NCI-H2107 (cell line): ENCODE measurements around the gene DGKZ.
A peak's percentile ranks its signal among the peaks of the same experiment; 100 is the strongest.

Source experiments
- DNase-seq: peaks from one replicate; lab custom pipeline; 2025; lab: John Stamatoyannopoulos, UW

The DGKZ gene

DNA sequence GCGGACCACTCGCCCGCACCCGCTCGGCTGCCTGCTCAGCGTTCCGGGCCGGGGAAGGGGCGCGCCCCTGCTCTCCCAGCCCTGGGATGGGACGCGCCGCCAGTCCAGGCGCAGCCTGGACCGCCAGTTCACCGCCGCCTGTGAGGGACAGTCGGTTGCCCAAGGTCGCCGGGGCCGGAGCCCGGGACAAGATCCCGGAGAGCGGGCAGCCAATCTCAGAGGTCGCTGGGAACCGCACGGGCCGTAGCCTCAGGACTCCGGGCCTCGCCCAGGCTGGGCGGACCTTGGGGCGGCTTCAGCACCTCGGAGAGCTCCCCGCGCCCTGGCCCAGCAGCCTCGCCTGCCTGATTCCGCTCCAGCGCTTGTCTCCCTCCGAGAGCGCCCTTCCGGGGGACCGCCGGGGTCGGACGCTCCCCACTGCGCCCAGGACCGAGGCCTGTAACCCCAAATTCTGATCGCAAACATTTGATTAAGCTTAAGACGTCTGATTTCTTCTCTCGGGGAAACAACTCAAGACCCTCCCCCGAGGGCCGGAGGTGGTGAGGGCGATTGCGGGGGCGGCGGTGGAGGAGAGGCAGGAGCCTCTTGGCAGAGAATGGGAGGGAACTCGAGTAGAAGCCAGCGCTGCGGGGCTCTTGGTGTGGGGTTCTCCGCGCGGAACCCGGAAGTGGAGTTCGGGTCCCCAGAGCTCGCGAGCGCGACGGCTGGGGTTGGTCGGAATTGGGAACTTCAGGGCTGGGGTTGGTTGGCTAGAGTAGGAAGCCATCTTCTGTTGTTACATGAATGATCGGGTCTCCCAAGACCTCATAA is 45.4 kb downstream of the DGKZ start:
- DNase-seq: no peak

DNA sequence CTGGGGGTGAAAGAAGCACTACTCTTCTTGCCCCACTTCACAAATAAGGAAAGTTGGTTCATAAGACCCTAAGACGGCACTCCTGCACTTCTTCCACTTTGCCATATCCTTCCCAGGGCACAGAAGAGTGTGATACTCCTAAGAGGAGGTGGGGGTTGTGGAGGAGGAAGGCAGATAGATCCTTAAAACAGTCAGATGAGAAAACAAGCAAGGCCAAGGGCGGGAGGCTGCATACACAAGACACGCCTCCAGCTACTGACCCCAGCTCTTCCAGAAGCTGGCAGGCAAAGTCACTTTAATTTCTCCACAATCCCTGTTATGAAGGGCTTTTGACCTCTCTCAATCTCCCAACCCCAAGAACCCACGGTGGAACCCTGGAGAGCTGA is 46.0 kb downstream of the DGKZ start:
- no peak for DNase-seq

DNA sequence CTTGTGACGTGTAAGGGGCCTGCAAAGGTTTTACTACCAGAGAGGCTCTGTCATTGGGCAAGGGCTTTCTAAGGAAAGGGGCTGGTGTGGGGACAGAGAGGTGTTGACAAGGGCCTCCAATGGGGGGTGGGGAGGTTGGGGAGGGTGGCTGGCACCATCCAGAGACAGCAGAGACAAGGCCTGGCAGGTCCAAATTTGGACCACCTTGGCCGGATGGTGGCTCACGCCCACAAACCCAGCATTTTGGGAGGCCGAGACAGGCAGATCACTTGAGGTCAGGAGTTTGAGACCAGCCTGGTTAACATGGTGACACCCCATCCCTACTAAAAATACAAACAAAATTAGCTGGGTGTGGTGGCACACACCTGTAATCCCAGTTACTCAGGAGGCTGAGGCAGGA is 46.5 kb downstream of the DGKZ start:
- DNase-seq: no peak

DNA sequence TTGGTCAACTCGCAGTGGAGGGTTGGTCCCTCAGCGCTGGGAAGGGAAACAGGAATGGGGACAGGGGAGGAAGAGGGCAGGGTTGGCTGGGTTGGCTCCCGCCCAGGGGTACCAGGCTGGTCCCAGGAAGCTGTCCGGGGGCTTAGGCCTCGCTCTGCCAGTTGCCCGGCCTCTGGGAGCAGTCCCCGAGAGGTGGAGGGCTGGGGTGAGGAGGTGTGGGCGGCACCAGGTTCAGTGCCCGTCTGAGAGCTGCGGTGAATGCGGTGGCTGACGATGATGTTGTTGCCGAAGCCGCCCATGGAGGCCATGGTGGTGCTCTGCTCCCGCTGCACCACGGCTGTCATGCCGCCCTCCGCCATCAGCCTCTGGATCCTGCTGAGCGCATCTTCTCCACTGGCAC is 50.3 kb downstream of the DGKZ start:
- DNase-seq: no peak

DNA sequence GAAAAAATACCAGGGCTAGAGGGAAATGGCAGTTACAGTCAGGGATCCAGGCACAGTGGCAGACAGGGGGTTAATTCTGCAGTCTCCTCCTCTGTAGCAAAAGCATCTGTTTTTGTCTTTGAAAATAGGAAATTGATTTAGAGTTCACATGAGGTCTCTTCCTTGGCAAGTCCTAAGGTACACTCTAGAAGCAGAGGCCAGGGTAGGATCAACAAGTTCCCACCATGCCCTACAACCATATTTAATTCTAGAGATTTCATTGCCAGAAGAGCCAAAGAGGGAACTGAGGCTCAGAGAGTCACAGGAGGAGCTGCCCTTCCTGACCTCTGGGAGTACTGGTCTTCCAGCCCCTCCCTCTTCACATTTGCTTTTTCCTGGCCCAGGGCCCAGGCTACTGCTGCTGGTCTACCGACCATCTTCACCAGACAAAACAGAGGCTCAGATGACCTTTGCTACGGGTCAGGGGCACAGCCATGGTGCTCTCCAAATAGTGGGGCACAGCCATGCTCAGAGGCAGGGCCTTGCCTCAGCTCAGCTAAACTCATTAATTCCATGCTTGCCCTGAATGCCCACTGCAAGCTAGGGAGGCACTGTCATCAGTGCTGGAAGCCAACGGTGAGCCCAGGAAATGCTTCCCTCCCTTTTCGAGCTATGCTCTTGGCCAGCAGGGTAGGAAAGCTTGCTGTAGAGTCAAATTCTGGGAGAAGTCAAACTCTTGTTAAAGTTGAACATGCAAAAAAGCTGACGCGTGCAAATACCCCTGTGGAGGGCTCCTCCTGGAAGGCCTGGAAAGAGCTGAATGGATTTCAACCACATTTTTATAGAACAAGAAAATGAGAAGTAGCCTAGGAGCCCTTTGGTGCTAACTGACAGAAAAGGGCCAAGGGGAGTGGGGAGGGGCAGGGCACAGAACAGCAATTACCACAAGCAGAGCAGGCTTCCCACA is 56.0 kb downstream of the DGKZ start:
- DNase-seq: no peak

DNA sequence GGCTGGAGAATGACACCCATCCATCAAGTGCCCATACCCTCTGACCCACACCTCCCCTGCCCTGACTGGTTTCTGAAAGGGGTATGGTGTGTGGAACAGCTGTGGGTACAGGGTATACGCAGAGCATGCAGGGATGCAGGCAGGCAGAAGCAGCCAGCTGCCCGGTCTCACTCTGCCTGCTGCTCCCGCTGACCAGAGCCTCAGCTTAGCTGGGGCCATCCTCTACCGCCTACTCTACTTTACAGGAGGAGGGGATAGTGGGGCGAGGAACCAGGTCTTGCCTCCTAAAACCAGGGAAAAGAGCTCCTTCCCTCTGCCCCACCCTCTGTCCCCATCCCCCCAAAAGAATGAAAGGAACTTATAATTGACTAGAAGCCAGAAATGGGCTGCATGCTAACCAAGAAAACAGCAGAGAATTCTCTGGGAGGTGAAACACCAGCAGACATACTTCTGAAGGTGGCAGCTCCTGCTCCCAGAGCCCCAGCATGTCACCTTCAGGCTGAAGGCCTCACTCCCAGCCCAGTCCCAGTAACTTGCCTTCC is 57.3 kb downstream of the DGKZ start:
- DNase-seq: no peak

DNA sequence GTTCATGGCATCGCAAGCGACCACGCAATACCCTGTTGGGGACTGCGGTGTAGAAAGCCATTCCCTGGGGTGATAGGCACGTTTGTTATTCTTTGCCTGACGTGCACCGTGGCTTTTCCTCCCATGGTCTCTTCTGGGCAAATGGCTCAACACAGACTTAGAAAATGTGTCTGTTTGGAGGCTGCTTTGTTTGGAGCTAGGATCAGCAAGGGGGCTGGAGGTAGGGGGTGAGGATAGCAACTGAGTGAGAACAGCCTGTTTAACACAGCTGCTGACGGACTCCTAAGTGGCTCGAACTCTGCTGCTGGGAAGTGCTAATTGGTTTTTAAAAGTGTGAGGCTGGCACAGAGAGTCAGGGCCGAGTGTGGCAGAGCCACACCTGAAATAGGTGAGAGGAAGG is 60.4 kb downstream of the DGKZ start:
- DNase-seq: no peak

DNA sequence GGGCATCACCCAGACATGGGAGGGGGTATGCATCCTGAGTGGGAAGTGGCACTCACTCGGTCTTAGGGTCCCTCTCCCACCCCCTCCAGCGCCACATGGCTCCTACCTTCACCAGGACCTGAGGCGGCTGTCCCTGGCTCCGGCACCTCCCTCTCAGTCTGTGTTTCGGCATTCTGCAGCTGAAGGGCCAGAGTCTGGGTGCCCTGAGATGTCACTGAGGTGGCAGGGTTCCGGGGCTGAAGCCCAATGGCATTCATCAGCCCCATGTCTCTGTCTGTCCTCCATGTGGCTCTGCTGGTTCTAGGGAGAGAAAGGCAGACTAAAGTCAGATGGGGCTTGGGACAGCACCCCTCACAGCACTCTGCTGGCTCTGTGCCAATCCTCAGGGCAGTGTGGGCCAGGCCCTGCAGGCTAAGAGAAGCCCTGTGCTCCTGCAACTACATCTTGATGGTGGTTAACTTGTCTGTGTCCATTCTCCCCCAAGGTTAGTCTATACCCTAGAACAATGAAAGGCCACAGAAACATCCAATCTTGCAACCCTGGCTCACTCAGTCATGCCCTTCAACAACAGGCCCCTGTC is 61.2 kb downstream of the DGKZ start:
- DNase-seq: no peak

DNA sequence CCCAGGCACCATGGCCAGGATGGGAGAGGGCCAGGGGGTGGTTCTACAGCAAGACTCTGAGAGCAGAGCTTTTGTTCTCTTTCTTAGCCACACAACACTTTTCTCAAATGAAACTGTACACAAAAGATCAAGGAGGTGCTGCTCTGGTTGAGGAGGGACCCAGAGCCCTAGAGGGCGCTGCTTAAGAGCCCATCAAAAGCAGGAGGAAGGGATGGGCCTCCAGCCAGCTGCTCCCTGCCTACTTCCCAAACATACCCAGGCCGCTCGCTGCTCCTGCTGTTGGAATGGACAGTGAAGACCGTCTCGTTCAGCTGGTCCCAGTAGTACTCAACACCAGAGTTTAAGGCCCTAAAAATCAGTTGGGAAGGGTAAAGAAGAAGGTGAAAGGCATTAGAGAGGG is 62.8 kb downstream of the DGKZ start:
- no peak for DNase-seq

DNA sequence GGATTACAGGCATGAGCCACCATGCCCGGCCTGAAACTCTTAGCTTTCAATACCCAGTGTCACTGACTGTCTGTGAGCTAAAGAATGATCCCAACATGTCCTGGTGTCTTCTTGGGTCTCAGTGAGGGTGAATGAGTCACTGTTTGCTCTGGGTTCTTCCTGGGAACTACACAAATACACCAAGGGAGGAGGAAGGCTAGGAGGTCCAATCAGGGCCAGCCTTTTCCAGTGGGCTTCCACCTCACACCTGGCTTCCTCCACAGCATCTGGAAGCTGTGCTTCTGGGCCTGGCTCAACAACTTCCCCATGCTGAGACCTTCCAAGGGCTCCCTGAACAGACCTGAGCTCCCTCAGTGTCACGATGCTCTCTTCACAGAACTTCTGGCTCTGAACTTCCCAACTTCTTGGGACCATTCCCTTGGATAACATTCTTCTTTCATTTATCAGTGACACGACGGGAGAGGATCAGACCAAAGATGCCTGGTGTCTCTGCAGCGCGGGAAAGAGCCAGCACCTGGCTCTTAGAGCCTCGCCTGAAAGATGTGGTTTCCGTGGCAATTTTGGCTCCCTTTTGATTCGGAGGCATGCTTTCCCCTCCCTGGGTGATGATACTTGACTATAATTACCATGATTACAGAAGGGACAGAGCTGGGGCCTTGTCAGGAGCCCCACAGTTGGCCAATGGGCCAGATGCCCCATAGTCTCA is 66.7 kb downstream of the DGKZ start:
- DNase-seq: peak; percentile 72

DNA sequence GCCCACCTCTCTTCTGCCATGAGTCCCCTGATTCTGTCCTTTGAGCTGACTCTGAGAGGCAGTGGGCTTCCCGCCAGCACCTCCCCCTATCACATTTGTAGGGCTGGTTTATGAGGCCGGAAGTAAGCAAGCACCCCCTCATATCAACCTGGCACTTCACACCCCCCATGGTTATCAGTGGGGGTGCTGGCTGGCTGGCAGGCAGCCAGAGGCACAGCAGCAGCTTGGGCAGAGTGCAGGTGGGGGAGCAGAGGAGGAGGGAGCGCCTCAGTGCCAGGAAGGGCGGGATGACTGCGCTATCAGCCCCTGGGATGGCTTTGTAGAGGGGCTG is 67.2 kb downstream of the DGKZ start:
- peak; percentile 72 for DNase-seq

DNA sequence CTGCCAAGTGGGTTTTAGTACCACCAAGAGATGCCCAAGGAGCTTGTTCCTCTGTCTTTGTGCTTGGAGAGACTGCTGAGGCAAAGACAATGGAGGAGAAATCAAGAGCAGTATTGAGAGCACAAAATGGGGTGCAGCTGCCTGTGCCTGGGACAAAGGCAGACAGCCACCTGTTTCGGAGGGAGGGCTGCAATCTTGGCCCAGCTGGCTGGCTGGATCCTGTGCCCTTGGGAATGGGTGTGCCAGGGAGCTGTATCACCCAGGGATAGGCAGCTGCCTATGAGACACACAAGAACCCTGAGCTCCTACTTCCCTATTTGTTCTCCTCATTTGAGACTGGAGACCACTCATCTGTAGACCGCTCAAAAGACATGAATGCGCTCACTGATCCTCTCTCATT is 67.6 kb downstream of the DGKZ start:
- DNase-seq: peak; percentile 76

DNA sequence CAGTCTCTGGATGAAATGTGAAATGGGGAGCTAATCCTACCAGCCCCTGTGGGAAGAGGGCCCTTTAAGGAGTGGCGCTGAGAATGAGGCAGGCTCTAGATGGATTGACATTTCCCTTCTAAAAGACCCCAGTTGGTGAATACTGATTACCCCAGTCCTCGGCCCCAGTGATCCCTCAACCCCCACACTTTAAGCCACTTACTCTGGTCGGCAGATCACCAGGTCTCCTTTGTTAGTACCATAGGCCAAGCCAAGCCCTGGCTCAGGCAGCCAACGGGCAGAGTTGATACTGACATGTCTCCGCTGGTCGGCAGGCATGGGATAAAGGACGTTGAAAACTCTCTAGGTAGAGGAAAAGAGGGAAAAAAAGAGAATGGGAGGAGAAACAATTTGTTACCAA is 70.4 kb downstream of the DGKZ start:
- DNase-seq: no peak

DNA sequence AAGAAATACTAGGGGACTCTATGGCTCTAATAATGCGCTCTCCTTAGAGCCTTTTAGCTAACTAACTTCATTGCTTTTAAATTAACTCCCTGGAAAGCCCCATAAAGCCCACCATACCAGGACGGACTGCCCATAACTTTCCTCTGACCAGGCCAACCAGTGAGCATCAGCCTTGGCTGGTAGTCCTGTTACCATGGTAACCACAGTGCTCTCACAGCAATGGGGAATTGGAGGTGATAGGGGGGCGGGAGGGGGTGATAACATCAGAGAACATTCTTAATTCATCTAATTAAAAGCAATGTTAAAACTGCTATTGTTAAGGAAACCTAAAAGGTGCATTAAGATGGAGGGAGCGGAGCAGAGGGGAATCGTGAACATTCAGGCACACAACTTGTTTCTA is 71.5 kb downstream of the DGKZ start:
- DNase-seq: no peak

DNA sequence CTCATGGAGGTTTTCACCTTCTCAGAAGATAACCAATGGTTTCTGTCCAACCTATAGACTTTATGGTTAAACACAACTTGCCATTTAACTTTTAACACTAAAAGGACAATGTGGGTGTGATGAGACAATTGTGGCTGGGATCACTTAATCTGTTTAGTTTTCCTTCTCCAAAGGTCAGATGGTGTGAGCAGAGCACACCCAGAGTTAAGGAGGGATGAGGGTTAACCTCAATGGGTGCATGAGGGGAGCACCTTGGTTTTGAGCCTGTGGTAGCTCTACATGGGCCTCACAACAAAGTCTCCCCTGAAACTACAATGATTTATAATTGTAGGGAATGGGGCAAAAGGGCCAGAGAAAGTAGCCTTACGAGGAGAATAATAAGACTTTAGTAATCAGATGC is 73.2 kb downstream of the DGKZ start:
- DNase-seq: no peak

DNA sequence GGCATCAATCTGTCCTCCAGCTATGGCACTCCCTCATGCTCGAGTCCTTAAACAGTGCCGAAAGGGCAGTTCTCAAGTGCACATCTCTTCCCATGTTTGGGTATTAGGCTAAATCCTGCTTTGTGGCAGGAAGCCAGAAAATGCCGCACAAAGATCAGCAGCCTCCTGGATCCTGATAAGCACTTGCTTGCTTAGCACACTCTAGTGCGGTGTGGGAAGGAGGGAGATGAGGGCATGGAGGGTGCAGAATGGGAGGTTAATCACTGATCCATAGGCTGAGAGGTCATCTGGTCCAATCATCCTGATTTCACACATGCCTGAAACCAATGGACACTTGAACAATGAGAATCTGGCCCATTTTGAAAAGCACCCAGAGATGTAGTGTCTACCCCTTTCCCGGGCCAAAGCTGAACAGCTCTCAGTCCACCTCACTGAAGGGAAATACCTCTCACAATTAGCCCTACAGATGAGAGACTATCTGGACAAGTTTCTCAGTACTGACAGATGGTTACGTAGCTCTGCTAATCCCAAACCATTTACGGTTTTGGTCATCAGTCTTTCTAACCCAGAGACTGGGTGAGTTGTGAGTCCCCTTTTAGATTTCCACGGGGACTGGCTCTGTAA is 74.1 kb downstream of the DGKZ start:
- DNase-seq: no peak

DNA sequence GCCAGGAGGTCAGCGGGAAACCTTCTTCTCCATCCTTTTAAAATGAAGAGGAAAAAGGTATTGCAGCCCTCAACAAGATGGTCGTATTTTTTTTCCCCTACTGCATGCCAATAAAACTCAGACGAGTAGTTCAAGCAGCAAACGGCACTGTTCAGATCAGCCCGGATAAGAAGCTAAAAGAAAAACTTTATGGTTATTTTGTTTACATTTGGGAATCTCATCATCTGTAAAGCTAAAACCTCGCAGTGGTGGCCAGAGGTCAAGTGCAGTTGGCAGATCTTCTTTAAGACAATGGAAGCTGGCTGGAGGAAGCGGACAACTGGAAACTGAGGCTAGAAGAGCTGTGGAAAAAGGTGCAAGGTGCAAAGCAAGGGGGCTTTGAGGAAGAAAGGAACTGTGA is 75.3 kb downstream of the DGKZ start:
- no peak for DNase-seq

DNA sequence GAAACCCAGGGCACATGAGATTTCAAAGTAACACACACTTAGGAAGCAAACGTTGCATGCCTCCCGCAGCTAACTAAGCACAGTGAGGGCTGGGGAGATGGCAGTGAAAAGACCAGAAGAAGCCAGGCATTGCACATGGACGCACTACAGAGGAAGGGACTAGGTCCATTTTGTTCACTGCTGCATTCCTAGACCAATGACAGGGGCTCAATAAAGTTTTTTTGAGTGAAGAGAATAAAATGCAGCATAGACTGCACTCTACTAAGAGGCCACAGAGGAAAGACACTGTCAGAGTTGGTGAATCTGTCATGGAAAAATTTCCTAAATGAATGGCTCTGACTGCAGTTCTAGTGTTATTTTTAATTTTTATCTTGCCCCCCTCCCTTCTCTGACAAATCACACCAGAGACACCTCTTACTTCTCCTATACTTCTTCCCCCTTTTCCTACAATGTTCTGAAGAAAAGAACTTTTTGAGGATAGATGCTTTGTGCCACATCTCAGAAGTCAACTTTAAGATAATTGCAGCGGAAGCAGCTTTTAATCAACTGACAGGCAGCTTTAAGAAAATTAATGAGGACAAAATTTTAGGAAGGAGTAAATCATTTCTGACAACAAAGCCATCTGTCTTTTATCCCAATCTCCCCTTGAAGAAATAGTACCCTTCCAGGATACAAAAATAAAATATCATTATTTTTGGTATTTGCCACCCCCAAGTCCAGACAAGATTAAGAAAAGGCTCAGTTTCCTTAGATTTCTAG is 79.1 kb downstream of the DGKZ start:
- no peak for DNase-seq

DNA sequence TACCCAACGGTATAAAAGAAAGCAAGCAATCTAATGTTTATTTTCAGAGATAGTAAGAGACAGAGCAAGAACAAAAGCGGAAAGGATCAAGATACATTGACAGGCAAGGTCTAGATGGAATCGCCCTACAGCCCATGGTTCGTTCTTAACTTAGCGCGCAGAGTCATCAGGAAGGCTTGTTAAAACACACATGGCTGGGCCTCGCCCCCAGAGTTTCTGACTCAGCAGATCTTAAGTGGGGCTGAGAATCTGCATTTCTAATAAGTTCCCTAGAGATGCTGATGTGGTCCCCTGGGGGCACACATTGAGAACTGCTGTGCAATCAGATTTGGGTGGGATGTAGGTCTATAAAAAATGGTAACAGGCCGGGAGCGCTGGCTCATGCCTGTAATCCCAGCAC is 80.1 kb downstream of the DGKZ start:
- no peak for DNase-seq

DNA sequence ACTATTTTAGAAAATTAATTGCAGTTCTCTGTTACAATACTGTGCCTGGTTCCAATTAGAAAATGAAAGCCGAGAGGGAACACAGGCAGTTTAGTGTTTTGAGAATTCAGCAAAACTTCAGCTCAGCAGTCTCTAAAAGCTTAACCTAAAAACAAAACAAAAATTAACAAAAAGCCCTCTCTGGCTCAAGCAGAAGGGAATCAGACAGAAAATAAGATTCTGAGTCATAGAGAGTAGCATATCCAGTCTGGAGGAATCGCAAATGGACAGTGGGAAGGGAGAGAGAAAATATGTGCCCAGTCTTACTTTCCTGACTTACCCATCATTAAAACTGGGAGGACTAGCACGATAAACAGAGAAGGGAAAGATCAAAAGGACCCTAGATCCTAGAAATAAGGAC is 82.5 kb downstream of the DGKZ start:
- no peak for DNase-seq
